ENCODE results near the gene TMEM154.

Gene TMEM154

GRCh38 chr4:152697284-152698088 is 17.7 kb upstream of the TMEM154 start:
- in situ Hi-C loops (cut with HindIII; ENCODE audit: low sequenced_read_pairs) = no loop called here

DNA sequence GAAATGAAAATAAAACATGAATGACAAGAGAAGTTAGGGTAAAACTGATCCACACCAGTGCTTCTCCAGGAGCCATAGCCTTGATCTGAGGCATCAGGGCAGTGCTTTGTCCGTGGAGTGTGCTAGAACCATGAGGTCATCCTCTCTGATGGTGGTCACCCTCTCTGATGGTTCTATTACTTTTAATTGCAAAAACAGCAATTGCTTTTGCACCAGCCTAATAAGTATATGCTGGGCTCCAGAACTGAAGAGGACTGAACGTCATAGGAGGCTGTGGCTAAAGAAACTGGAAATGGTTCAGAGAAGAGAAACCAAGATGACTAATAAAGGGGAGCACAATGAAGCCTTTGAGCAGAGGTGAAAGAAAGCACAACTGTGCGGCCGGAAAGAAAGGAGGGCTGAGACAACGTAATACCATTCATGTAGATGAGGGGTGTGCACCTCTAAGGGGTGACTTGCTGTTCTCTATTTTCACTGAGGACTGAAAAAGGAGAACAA is 17.0 kb upstream of the TMEM154 start:
- in situ Hi-C loops (cut with HindIII; ENCODE audit: low sequenced_read_pairs) = no loop called here

DNA sequence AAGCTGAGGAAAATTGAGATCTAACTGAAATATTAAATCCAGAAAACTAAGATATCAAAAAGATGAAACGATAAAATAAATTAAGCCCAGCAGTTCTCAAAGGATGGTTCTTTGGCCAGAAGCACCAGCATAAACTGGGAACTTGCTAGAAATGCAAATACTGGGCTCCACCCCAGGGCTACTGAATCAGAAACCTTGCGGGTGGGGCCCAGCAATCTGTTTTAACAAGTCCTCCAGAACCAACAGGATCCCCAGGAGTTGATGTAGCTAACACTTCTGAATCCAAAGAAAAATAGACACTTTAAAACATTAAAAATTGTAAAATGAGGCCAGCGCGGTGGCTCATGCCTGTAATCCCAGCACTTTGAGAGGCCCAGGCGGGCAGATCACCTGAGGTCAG is 14.1 kb upstream of the TMEM154 start:
- in situ Hi-C loops (cut with HindIII; ENCODE audit: low sequenced_read_pairs) = no loop called here

- in situ Hi-C loops (cut with HindIII; ENCODE audit: low sequenced_read_pairs) = no loop called here
Observed at GRCh38 chr4:152691761-152692160, 12.0 kb upstream of the TMEM154 start.

GRCh38 chr4:152690706-152691651 is 11.2 kb upstream of the TMEM154 start:
- in situ Hi-C loops (cut with HindIII; ENCODE audit: low sequenced_read_pairs) = no loop called here

GRCh38 chr4:152689615-152690501 is 10.1 kb upstream of the TMEM154 start:
- in situ Hi-C loops (cut with HindIII; ENCODE audit: low sequenced_read_pairs) = no loop called here

DNA sequence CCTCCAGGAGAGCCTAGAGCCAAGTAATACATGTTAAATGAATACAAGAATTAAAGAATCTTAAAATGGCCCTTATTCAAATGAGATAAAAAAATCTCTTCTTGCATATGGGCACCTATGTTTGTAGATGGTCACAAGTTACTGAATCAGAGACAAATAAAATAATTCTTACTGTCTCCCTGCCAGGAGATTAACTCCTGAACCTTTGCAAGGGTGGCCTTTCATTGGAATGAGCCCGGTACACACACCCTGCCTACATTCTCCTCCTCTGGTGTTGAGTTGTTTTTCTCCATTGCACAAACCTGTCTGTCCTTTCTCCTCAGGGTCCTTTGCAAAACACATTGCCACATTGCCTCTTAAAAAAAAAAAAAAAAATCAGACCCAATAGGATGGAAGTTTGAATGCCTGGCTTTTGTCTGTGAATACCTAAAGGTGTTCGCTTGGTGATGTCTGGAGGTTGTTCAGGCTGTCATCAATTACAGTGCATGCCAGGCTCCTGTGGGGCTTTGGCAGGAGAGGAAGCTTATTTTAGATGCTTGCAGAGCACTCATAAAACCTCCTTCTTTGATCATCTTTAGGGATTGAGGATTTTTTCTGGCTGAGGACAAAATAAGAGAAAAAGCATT is 8.3 kb upstream of the TMEM154 start:
- in situ Hi-C loops (cut with HindIII; ENCODE audit: low sequenced_read_pairs) = no loop called here

GRCh38 chr4:152686452-152687013 is 6.7 kb upstream of the TMEM154 start:
- in situ Hi-C loops (cut with HindIII; ENCODE audit: low sequenced_read_pairs) = no loop called here

GRCh38 chr4:152684587-152684986 is 4.8 kb upstream of the TMEM154 start:
- in situ Hi-C loops (cut with HindIII; ENCODE audit: low sequenced_read_pairs) = no loop called here

DNA sequence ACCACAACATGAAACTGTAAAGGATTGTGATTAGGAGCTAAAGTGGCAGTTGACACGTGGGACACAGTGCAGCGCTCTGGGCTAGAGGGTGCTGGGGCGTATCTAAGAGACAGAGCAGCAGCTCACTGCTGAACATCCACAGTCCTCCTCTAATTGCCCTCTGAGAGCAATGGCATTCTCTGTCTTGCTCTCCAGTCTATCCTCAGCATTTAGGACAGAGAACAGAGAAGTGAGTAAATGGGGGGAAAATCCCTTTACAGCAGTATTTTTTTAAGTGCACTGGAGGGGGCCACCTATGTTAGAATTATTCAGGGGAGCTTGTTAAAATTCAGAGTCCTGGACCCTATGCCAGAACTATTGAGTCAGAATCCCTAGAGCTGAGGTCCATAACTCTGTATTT is 4.2 kb upstream of the TMEM154 start:
- in situ Hi-C loops (cut with HindIII; ENCODE audit: low sequenced_read_pairs) = no loop called here

- in situ Hi-C loops (cut with HindIII; ENCODE audit: low sequenced_read_pairs) = no loop called here
Observed at GRCh38 chr4:152682143-152682941, 2.5 kb upstream of the TMEM154 start.

- in situ Hi-C loops (cut with HindIII; ENCODE audit: low sequenced_read_pairs) = no loop called here
Observed at GRCh38 chr4:152680988-152681603, 1.3 kb upstream of the TMEM154 start.

DNA sequence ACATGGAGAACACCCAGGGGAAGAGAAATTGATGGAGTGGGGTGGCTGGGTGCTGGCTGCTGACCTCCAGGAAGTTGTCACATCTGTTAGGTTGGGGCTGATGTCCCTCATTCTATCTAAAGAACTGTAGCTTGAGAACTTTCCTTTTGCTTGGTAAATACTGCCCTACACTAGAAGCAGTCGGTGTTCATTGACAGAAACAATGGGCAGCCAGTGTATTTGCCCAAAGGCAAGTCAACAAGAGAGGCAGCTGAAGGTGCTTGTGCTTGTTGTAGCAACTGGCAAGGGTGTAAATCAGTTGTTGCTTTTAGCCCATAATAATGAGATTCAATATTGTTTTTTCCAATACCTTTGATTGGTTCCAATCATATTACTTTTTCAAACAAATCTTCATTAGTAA is 956 bp downstream of the TMEM154 start:
- in situ Hi-C loops (cut with HindIII; ENCODE audit: low sequenced_read_pairs) = no loop called here

- in situ Hi-C loops (cut with HindIII; ENCODE audit: low sequenced_read_pairs) = no loop called here
Observed at GRCh38 chr4:152677117-152677516, 2.7 kb downstream of the TMEM154 start.

DNA sequence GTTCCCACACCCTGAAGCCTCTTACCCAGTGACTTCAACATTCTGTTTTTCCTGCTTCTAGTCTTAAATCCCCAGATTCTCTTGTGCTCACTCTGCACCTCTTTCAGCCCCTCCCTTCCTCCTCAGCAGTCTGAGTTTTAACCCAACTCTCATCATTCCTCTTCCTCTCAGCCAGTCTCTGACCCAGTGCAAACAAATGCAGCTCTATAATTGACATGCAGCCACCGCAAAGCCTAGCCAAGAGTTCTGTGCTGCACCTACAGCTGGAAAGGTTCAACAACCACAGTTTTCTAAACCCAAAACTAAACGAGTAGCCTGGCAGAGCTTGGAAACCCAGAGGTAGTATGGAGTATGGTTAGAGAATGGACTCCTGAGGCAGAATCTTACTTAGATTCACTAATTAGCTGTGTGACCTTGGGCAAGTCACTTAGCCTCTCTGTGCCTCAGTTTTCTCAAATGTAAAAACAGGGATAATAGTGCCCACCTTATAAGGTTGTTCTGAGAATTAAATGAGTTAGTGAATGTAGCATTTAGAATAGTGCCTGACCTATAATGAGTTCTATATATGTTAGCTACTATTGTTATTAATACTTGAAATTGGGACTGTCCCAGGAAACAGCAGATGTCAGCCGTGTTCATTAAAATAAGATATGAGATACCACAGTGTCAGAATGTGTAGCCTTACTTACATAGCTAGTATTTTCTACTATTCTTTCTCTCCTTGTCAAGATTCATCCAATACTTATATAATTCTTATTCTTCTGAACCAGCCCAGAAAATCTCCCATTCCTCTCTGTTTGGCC is 3.5 kb downstream of the TMEM154 start:
- in situ Hi-C loops (cut with HindIII; ENCODE audit: low sequenced_read_pairs) = no loop called here

DNA sequence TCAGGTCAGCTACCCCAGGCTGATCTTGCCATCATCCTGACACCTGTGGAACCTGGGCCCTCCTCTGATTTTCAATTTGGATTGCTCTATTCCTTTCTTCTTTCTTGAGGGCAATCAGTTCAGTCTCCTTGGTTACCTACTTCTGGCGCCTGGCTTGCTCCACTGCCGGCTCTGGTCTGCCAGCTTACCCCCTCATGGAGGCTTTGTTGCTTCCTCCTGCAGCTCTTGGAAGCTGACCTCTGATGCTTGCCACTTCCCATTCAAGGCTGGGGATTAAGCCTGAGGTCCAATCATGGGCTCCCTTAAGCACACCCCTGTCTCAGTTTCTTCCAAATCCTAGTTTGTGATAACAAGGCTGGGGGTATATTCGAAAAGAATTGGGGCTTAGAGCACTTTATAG is 5.4 kb downstream of the TMEM154 start:
- in situ Hi-C loops (cut with HindIII; ENCODE audit: low sequenced_read_pairs) = no loop called here

GRCh38 chr4:152673489-152673888 is 6.3 kb downstream of the TMEM154 start:
- in situ Hi-C loops (cut with HindIII; ENCODE audit: low sequenced_read_pairs) = no loop called here

Data from endothelial cell of hepatic sinusoid (primary cell).